Osteocyte (in vitro differentiated cells): ENCODE data around the gene ZNF593OS. TPM values are rescaled to one million over a fixed set of nuclear protein-coding genes. Genes with fewer than 3 reads are reported as not detected.

ENCODE experiments used
- DNase-seq: peaks from one replicate; pipeline ENCODE4 v3.0.0; 2021; ENCODE audit warnings: mixed read lengths; ENCODE audit not compliant: unreplicated experiment; ENCODE audit errors: extremely low spot score
- H3K27ac Mint-ChIP-seq: one replicate; pipeline ENCODE4 v1.8.0; 2021; ENCODE audit warnings: mild to moderate bottlenecking, mixed read lengths; ENCODE audit not compliant: unreplicated experiment
- H3K27me3 Mint-ChIP-seq: one replicate; pipeline ENCODE4 v1.8.0; 2021; ENCODE audit warnings: mixed read lengths; ENCODE audit not compliant: unreplicated experiment
- H3K36me3 Mint-ChIP-seq: one replicate; pipeline ENCODE4 v1.8.0; 2021; ENCODE audit warnings: mixed read lengths; ENCODE audit not compliant: unreplicated experiment
- H3K4me1 Mint-ChIP-seq: one replicate; pipeline ENCODE4 v1.8.0; 2021; ENCODE audit warnings: mixed read lengths; ENCODE audit not compliant: unreplicated experiment
- H3K4me3 Mint-ChIP-seq: one replicate; pipeline ENCODE4 v1.8.0; 2021; ENCODE audit warnings: mild to moderate bottlenecking, moderate library complexity, mixed read lengths; ENCODE audit not compliant: unreplicated experiment
- H3K9me3 Mint-ChIP-seq: one replicate; pipeline ENCODE4 v1.8.0; 2021; ENCODE audit warnings: mixed read lengths; ENCODE audit not compliant: unreplicated experiment
- CTCF ChIP-seq: fragments of 200-600 bp; sonication (generic); IDR thresholded peaks from 2 replicates; pipeline ENCODE4 v1.5.0; 2021; ENCODE audit warnings: antibody characterized with exemption, mild to moderate bottlenecking, moderate library complexity
- total RNA-seq: library from RNA; stranded (reverse); gene quantifications from 2 replicates; pipeline ENCODE4 v1.2.1, GENCODE V29; 2021

The ZNF593OS gene
- total RNA-seq, 1 donor from 2014 or later, result not detected

GRCh38 chr1:26164036-26164860 is 7.4 kb downstream of the ZNF593OS start:
- TF ChIP-seq CTCF, result peak; percentile 86
- peak overlapping the region; percentile 38 for H3K27ac Mint-ChIP-seq
- no peaks in the 10 kb centered on the region for H3K9me3 Mint-ChIP-seq
- no peaks in the 10 kb centered on the region for H3K36me3 Mint-ChIP-seq
- no peak for DNase-seq
- peak overlapping the region; percentile 63 for H3K4me3 Mint-ChIP-seq
- no peaks in the 10 kb centered on the region for H3K27me3 Mint-ChIP-seq
- H3K4me1 Mint-ChIP-seq, result peaks cover 16% of the 10 kb centered on the region

- TF ChIP-seq CTCF, result no peak
- peaks cover 16% of the 10 kb centered on the region for H3K4me1 Mint-ChIP-seq
- no peaks in the 10 kb centered on the region for H3K9me3 Mint-ChIP-seq
- DNase-seq, result no peak
- H3K36me3 Mint-ChIP-seq, result no peaks in the 10 kb centered on the region
- H3K27ac Mint-ChIP-seq, result no peak overlapping the region
- peak overlapping the region; percentile 14 for H3K4me3 Mint-ChIP-seq
- H3K27me3 Mint-ChIP-seq, result no peaks in the 10 kb centered on the region
Observed at GRCh38 chr1:26163684-26164035, 8.0 kb downstream of the ZNF593OS start.

GRCh38 chr1:26162220-26162709 is 9.4 kb downstream of the ZNF593OS start:
- no peak for TF ChIP-seq CTCF
- Mint-ChIP-seq H3K27ac (no peak overlapping the region), H3K36me3 (no peaks in the 10 kb centered on the region), H3K4me1 (peaks cover 16% of the 10 kb centered on the region), H3K27me3 (no peaks in the 10 kb centered on the region), H3K4me3 (peak overlapping the region; percentile 62), H3K9me3 (no peaks in the 10 kb centered on the region)
- no peak for DNase-seq

GRCh38 chr1:26161415-26162219 is 10.0 kb downstream of the ZNF593OS start:
- Mint-ChIP-seq H3K4me1 (peaks cover 18% of the 10 kb centered on the region), H3K4me3 (peak overlapping the region; percentile 62), H3K36me3 (no peaks in the 10 kb centered on the region), H3K9me3 (no peaks in the 10 kb centered on the region), H3K27me3 (no peaks in the 10 kb centered on the region), H3K27ac (no peak overlapping the region)
- peak; percentile 37 for TF ChIP-seq CTCF
- DNase-seq, result no peak
